ENCODE measurements around the gene MTCH1.

Gene MTCH1

DNA sequence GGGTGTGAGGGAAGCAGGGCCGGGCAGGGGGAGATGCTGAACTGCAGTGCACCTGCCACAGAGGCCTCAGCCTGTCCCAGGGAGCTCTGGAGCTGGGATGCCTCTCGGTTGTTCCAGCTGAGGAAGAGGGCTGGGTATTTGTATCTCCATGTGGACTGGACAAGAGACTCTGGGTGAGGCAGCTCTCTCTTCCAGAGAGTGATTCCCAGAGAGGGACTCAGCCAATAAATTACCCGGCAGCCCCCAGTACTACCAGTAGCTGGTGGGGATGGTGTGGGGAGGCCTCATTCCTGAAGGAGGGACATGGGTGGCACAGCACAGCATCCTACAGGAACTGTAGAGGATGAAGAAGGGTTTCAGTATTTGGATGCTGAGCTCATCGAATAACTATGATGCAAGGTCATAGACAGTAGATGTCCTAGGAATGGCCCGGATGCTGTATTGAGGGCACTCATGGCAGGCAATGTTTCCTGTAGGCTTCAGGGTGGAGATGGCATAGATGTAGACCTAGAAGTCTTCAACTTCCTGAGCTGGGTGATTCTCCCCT lies 20.9 kb upstream of the MTCH1 start:
- DNase-seq (ENCODE audit: extremely low read depth, low read depth): no peak
- TF ChIP-seq CTCF (IDR thresholded peaks at IDR 0.05; ENCODE audit: low read depth, low read length): no peak

GRCh38 chr6:37005827-37006567 lies 20.0 kb upstream of the MTCH1 start:
- no peak for DNase-seq (ENCODE audit: extremely low read depth, low read depth)
- no peak for TF ChIP-seq CTCF (IDR thresholded peaks at IDR 0.05; ENCODE audit: low read depth, low read length)

GRCh38 chr6:37005061-37005810 lies 19.2 kb upstream of the MTCH1 start, which contains the start of gene FGD2:
TSS of gene FGD2 (plus strand) at chr6:37005655. CDS start at chr6:37005818, 163 bp downstream.
- DNase-seq (ENCODE audit: extremely low read depth, low read depth): no peak

GRCh38 chr6:37004044-37004980 lies 18.3 kb upstream of the MTCH1 start:
- TF ChIP-seq CTCF (IDR thresholded peaks at IDR 0.05; ENCODE audit: low read depth, low read length): no peak
- DNase-seq (ENCODE audit: extremely low read depth, low read depth): no peak

More at GRCh38 chr6:37005061-37005810, 19.2 kb upstream of the MTCH1 start, which contains the start of gene FGD2:
- TF ChIP-seq CTCF (IDR thresholded peaks at IDR 0.05; ENCODE audit: low read depth, low read length): no peak

DNA sequence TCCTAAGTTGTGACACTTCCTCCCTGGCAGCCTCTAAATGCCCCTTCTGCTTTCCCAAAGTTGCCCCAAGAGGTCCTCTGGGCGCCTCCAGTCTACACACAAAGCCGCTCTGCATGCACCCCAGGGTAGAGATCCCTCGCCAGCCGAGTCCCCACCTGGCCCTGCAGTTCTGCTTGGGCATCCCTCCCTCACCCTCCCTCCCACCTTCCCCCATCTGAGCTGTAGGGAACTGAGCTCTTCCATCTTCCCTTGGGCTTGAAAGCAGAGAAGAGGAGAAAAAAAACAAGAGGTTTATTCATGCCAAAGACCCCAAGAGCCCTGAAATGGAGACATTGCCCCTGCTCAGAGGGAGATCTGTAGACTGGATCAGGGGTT lies 13.7 kb upstream of the MTCH1 start:
- no peak for DNase-seq (ENCODE audit: extremely low read depth, low read depth)
- TF ChIP-seq CTCF (IDR thresholded peaks at IDR 0.05; ENCODE audit: low read depth, low read length): no peak

DNA sequence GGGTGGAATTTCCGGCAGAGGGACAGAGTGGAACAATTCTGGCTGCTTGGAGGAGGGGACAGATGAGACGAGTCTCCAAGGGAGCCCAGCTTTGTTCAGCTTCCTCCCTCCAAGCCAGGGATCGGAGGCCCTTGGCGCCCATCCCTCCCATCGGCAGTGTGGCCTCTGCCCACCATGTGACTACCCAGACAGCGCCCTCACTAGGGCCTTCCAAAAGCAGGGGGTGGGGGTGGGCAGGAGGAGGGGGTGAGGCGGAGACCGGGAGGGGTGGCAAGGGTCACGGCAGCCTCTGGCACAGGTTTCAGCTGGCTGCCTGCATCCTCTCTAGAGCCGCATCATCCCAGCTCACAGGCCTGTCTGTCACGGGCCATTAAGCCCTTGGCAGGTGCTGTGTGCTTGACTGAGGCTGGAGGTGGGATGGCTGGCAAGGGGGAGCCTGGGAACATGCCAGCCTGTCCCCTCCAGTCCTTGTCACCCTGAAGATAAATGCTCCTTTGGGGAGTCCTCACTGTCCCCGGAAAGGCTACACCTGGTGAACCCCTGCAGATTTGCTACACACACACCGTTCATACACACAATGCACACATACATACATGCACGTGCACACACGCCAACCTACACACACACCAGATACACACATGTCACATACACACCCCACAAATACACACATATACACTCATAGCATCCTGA lies 13.2 kb upstream of the MTCH1 start:
- no peak for DNase-seq (ENCODE audit: extremely low read depth, low read depth)
- no peak for TF ChIP-seq CTCF (IDR thresholded peaks at IDR 0.05; ENCODE audit: low read depth, low read length)

Data from AG09319 (cell line).